ENCODE measurements around the gene SLC7A1. TPM values are rescaled to one million over a fixed set of nuclear protein-coding genes. Genes with fewer than 3 reads are reported as not detected.

SLC7A1 gene
- total RNA-seq, 3 donors from 2014 or later: 6.6 to 15.4 (median 12.7) TPM

GRCh38 chr13:29527511-29527910, 68.0 kb downstream of the SLC7A1 start:
- no peaks in the 10 kb centered on the region for H3K4me1 ChIP-seq
- H3K27ac ChIP-seq: no peak overlapping the region
- H3K9me3 ChIP-seq: no peaks in the 10 kb centered on the region
- no peak overlapping the region for H3K4me3 ChIP-seq
- peaks cover 6% of the 10 kb centered on the region for H3K36me3 ChIP-seq
- no peak for DNase-seq (ENCODE audit: low spot score in 2 of 2)
- H3K27me3 ChIP-seq: no peaks in the 10 kb centered on the region
- intact Hi-C loops (cut with DNase I; ENCODE audit: low total_unique reads): no loop called here
- TF ChIP-seq POLR2A (IDR thresholded peaks at IDR 0.05): no peak
- no peak for TF ChIP-seq POLR2AphosphoS5 (IDR thresholded peaks at IDR 0.05)
- TF ChIP-seq CTCF (IDR thresholded peaks at IDR 0.05): no peak

GRCh38 chr13:29526741-29527140, 68.7 kb downstream of the SLC7A1 start:
- intact Hi-C loops (cut with DNase I; ENCODE audit: low total_unique reads): no loop called here
- Histone ChIP-seq H3K4me1 (no peaks in the 10 kb centered on the region), H3K9me3 (no peaks in the 10 kb centered on the region), H3K4me3 (no peak overlapping the region), H3K27ac (no peak overlapping the region), H3K27me3 (no peaks in the 10 kb centered on the region), H3K36me3 (peaks cover 6% of the 10 kb centered on the region)
- no peak for DNase-seq (ENCODE audit: low spot score in 2 of 2)
- TF ChIP-seq POLR2AphosphoS5 (IDR thresholded peaks at IDR 0.05) (no peak), POLR2A (IDR thresholded peaks at IDR 0.05) (no peak), CTCF (IDR thresholded peaks at IDR 0.05) (no peak)

GRCh38 chr13:29525757-29526156, 69.7 kb downstream of the SLC7A1 start:
- H3K9me3 ChIP-seq: no peaks in the 10 kb centered on the region
- DNase-seq (ENCODE audit: low spot score in 2 of 2): no peak
- H3K36me3 ChIP-seq: peaks cover 6% of the 10 kb centered on the region
- intact Hi-C loops (cut with DNase I; ENCODE audit: low total_unique reads): no loop called here
- H3K4me3 ChIP-seq: no peak overlapping the region
- H3K4me1 ChIP-seq: no peaks in the 10 kb centered on the region
- H3K27me3 ChIP-seq: no peaks in the 10 kb centered on the region
- TF ChIP-seq POLR2A (IDR thresholded peaks at IDR 0.05) (no peak), CTCF (IDR thresholded peaks at IDR 0.05) (no peak)
- H3K27ac ChIP-seq: no peak overlapping the region

- H3K9me3 ChIP-seq: no peaks in the 10 kb centered on the region
- no peak for TF ChIP-seq POLR2AphosphoS5 (IDR thresholded peaks at IDR 0.05)
- no peak for TF ChIP-seq POLR2A (IDR thresholded peaks at IDR 0.05)
- TF ChIP-seq CTCF (IDR thresholded peaks at IDR 0.05): no peak
- H3K4me3 ChIP-seq: no peak overlapping the region
- no peaks in the 10 kb centered on the region for H3K4me1 ChIP-seq
- no peak for DNase-seq (ENCODE audit: low spot score in 2 of 2)
- peaks cover 6% of the 10 kb centered on the region for H3K36me3 ChIP-seq
- no peaks in the 10 kb centered on the region for H3K27me3 ChIP-seq
- no peak overlapping the region for H3K27ac ChIP-seq
- intact Hi-C loops (cut with DNase I; ENCODE audit: low total_unique reads): no loop called here
These were observed 70.8 kb downstream of the SLC7A1 start for GRCh38 chr13:29524641-29525040.

GRCh38 chr13:29524176-29524575, 71.3 kb downstream of the SLC7A1 start:
- no peak overlapping the region for H3K27ac ChIP-seq
- no peak for DNase-seq (ENCODE audit: low spot score in 2 of 2)
- H3K9me3 ChIP-seq: no peaks in the 10 kb centered on the region
- intact Hi-C loops (cut with DNase I; ENCODE audit: low total_unique reads): no loop called here
- no peaks in the 10 kb centered on the region for H3K27me3 ChIP-seq
- peaks cover 6% of the 10 kb centered on the region for H3K36me3 ChIP-seq
- no peaks in the 10 kb centered on the region for H3K4me1 ChIP-seq
- TF ChIP-seq POLR2A (IDR thresholded peaks at IDR 0.05): no peak
- TF ChIP-seq POLR2AphosphoS5 (IDR thresholded peaks at IDR 0.05): no peak
- no peak for TF ChIP-seq CTCF (IDR thresholded peaks at IDR 0.05)
- no peak overlapping the region for H3K4me3 ChIP-seq

All from breast epithelium (tissue), 4 donors.